Measurements from ENCODE around the gene TIGD6.

TIGD6 gene

GRCh38 chr5:149988126-149988525 is 12.3 kb downstream of the TIGD6 start:
- no peak overlapping the region for H3K4me3 ChIP-seq (ENCODE audit: low read depth, low read length)
- DNase-seq (ENCODE audit: low read depth, low spot score) = no peak
- in situ Hi-C loops (cut with HindIII; ENCODE audit: low sequenced_read_pairs) = no loop called here
- TF ChIP-seq, protein P1, sequence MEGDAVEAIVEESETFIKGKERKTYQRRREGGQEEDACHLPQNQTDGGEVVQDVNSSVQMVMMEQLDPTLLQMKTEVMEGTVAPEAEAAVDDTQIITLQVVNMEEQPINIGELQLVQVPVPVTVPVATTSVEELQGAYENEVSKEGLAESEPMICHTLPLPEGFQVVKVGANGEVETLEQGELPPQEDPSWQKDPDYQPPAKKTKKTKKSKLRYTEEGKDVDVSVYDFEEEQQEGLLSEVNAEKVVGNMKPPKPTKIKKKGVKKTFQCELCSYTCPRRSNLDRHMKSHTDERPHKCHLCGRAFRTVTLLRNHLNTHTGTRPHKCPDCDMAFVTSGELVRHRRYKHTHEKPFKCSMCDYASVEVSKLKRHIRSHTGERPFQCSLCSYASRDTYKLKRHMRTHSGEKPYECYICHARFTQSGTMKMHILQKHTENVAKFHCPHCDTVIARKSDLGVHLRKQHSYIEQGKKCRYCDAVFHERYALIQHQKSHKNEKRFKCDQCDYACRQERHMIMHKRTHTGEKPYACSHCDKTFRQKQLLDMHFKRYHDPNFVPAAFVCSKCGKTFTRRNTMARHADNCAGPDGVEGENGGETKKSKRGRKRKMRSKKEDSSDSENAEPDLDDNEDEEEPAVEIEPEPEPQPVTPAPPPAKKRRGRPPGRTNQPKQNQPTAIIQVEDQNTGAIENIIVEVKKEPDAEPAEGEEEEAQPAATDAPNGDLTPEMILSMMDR (IDR thresholded peaks at IDR 0.05; ENCODE audit: low read depth, low read length) = no peak

- no peak for DNase-seq (ENCODE audit: low read depth, low spot score)
- in situ Hi-C loops (cut with HindIII; ENCODE audit: low sequenced_read_pairs) = no loop called here
- no peak overlapping the region for H3K4me3 ChIP-seq (ENCODE audit: low read depth, low read length)
- TF ChIP-seq, protein P1 (IDR thresholded peaks at IDR 0.05; ENCODE audit: low read depth, low read length) = no peak
Measured at GRCh38 chr5:149982505-149982904, 17.9 kb downstream of the TIGD6 start.

DNA sequence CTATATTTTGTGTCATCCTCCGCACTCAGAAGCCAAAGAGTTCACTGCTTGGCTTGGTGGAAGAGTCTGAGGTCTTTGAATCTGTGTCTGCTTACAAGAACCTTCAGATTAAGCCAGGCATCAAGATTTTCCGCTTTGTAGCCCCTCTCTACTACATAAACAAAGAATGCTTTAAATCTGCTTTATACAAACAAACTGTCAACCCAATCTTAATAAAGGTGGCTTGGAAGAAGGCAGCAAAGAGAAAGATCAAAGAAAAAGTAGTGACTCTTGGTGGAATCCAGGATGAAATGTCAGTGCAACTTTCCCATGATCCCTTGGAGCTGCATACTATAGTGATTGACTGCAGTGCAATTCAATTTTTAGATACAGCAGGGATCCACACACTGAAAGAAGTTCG is 19.2 kb downstream of the TIGD6 start:
- DNase-seq (ENCODE audit: low read depth, low spot score) = no peak
- in situ Hi-C loops (cut with HindIII; ENCODE audit: low sequenced_read_pairs) = no loop called here
- TF ChIP-seq, protein P1 (IDR thresholded peaks at IDR 0.05; ENCODE audit: low read depth, low read length) = no peak
- no peak overlapping the region for H3K4me3 ChIP-seq (ENCODE audit: low read depth, low read length)

GRCh38 chr5:149979896-149980295 is 20.6 kb downstream of the TIGD6 start:
- DNase-seq (ENCODE audit: low read depth, low spot score) = no peak
- in situ Hi-C loops (cut with HindIII; ENCODE audit: low sequenced_read_pairs) = no loop called here
- TF ChIP-seq, protein P1 (IDR thresholded peaks at IDR 0.05; ENCODE audit: low read depth, low read length) = no peak

GRCh38 chr5:149975409-149975808 is 25.0 kb downstream of the TIGD6 start:
- no peak overlapping the region for H3K4me3 ChIP-seq (ENCODE audit: low read depth, low read length)
- DNase-seq (ENCODE audit: low read depth, low spot score) = no peak
- TF ChIP-seq, protein P1 (IDR thresholded peaks at IDR 0.05; ENCODE audit: low read depth, low read length) = no peak
- in situ Hi-C loops (cut with HindIII; ENCODE audit: low sequenced_read_pairs) = no loop called here

More at GRCh38 chr5:149979896-149980295, 20.6 kb downstream of the TIGD6 start:
- H3K4me3 ChIP-seq (ENCODE audit: low read depth, low read length) = no peak overlapping the region

- in situ Hi-C loops (cut with HindIII; ENCODE audit: low sequenced_read_pairs) = no loop called here
- H3K4me3 ChIP-seq (ENCODE audit: low read depth, low read length) = no peak overlapping the region
- TF ChIP-seq, protein P1 (IDR thresholded peaks at IDR 0.05; ENCODE audit: low read depth, low read length) = no peak
- no peak for DNase-seq (ENCODE audit: low read depth, low spot score)
Measured at GRCh38 chr5:149969181-149969930, 31.1 kb downstream of the TIGD6 start.

Data from astrocyte of the spinal cord (primary cell).